Left ventricle myocardium superior (tissue), 1 donor: Measurements from ENCODE around the gene KLHDC8B. TPM values are rescaled to one million over a fixed set of nuclear protein-coding genes. Genes with fewer than 3 reads are reported as not detected.

Experiments used
- ATAC-seq: fragments of 200-7000 bp; cut with Tn5 transposase; one replicate; pipeline ENCODE4 v1.9.1; 2020; ENCODE audit warnings: mild to moderate bottlenecking, moderate library complexity
- DNase-seq: peaks from one replicate; pipeline ENCODE4 v3.0.0-alpha.2; 2020
- intact Hi-C: fragments of 100-400 bp; cut with micrococcal nuclease; formaldehyde crosslinking; loops from one replicate; pipeline ENCODE4 v1.11.0; 2022
- total RNA-seq: library from RNA; stranded (reverse); fragmentation: NEBNext Ultra II Directional; extraction: Animal tissue kit (Norgen Biotek cat#: 25700); gene quantifications from one replicate; pipeline ENCODE4 v1.2.1, GENCODE V29; 2021
- donor health status: DM: no; HTN: yes; CAD: no; lungs with severe emphysema.

The KLHDC8B gene
- total RNA-seq, 1 donor from 2014 or later: 95.1 TPM

DNA sequence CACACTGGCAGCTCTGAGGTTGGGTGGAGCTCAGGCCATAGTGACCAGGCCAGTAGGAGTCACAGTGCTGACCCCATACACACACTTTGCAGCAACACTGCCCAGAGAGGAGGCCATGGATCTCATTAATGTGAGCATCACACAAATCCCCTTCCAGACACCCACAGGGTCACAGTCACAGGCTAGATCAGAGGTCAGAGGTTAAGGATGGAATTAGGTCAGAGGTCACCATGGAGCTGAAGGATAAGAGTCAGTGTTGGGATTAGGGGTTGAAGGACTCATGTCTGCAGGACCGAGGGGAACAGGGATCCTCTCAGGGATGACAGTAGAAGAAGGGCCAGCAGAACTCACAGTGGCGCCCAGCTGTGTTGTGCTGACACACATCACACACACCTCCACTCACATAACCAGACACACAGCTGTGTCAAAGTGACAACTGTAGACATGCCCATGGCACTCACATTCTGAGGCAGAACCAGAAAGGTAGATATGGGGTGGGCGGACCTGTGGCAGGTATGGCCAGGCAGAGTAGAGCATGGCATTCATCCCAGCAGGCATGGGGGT, 18.0 kb upstream of the KLHDC8B start:
- ATAC-seq (no peak), DNase-seq (no peak)
- intact Hi-C loops: no loop called here

DNA sequence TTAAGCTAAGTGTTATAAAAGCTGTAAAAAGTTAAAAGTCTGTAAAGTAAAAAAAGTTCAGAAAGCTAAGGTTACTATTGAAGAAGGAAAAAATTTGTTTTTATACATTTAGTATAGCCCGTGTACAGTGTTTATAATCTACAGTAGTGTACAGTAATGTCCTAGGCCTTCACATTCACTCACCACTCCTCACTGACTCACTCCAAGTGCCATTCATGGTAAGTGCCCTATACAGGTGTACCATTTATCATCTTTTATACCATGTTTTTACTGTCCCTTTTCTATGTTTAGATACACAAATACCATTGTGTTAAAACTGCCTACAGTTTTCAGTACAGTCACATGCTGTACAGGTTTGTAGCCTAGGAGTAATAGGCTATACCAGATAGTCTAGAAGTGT, 14.1 kb upstream of the KLHDC8B start:
- intact Hi-C loops: no loop called here
- DNase-seq (no peak), ATAC-seq (no peak)

GRCh38 chr3:49158103-49158709, 13.2 kb upstream of the KLHDC8B start:
- intact Hi-C loops: no loop called here
- ATAC-seq: peak; percentile 28
- no peak for DNase-seq

DNA sequence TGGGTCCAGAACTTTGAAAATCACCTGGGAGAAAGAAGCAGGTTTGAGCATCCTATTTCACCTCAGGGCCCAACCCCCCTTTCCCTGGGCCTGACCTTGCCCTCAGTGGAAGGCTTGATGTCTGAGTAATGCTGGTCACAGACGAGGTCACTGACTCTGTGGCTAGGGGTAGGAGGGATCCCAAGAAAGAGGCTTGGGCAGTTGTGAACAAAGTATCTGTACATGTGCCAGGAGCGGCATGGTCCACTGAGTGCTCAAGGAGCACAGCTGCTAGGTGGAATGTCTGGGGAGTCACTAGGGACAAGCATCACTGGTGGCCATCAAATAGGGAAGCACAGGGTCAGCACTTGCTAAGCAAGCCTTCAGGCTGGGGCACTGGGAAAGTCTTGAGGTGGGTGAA, 12.6 kb upstream of the KLHDC8B start:
- ATAC-seq (no peak), DNase-seq (no peak)
- intact Hi-C loops: no loop called here

DNA sequence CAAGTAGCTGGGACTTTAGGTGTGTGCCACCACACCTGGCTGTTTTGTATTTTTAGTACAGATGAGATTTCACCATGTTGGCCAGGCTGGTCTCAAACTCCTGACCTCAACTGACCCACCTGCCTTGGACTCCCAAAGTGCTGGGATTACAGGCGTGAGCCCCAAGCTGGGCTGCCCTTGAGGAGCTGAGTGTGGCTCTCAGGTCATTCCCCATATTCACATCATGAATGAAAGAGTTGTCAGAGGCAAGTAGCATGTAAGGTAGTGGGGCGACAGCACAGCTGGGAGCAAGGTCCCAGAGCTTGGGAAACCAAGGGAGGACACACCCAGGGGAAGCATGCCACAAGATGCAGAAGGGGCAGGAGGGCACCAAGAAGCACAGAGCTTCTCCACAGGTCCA, 10.2 kb upstream of the KLHDC8B start:
- DNase-seq (no peak), ATAC-seq (no peak)
- intact Hi-C loops: no loop called here

GRCh38 chr3:49161808-49162530, 9.4 kb upstream of the KLHDC8B start:
- ATAC-seq (no peak), DNase-seq (no peak)
- intact Hi-C loops: no loop called here

- intact Hi-C loops: no loop called here
- DNase-seq: no peak
- no peak for ATAC-seq
Measured at GRCh38 chr3:49162751-49163419, 8.5 kb upstream of the KLHDC8B start.

GRCh38 chr3:49163609-49164008, 7.8 kb upstream of the KLHDC8B start:
- ATAC-seq: no peak
- intact Hi-C loops: no loop called here
- DNase-seq: no peak

DNA sequence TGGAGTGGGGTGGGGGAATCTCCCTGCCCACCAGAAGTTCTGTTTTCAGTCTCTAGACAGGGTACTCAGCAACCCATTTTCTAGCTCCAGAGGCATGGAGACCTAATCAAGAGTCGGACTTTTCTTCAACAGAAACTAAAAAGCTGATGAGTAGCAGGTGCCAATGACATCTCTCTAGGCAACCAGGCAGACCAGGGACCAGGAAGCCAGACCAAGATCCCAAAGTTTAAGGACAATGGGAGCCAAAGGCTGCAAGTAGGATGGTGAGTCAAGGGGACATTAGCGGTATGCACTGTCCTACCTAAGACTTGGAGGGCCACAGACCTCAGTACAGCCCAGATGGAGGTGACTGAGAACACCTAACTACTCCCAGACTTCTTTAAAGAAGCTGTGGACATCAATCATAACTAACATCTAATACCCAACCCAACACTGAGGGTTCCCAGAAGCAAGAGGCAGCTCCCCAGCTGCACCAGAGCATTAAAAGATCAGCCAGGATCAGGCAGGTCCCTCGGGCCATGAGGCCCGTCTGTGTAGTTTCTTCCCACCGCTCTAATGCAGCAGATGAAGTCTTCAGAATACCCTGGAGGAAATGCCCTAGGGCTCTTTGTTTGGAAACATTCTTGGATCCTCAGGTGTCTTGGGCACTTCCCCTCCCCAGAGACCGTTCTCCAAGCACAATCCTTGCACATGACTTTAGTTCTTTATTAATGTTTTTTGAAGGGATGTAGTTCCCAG, 6.2 kb upstream of the KLHDC8B start:
- intact Hi-C loops: no loop called here
- no peak for ATAC-seq
- DNase-seq: no peak

DNA sequence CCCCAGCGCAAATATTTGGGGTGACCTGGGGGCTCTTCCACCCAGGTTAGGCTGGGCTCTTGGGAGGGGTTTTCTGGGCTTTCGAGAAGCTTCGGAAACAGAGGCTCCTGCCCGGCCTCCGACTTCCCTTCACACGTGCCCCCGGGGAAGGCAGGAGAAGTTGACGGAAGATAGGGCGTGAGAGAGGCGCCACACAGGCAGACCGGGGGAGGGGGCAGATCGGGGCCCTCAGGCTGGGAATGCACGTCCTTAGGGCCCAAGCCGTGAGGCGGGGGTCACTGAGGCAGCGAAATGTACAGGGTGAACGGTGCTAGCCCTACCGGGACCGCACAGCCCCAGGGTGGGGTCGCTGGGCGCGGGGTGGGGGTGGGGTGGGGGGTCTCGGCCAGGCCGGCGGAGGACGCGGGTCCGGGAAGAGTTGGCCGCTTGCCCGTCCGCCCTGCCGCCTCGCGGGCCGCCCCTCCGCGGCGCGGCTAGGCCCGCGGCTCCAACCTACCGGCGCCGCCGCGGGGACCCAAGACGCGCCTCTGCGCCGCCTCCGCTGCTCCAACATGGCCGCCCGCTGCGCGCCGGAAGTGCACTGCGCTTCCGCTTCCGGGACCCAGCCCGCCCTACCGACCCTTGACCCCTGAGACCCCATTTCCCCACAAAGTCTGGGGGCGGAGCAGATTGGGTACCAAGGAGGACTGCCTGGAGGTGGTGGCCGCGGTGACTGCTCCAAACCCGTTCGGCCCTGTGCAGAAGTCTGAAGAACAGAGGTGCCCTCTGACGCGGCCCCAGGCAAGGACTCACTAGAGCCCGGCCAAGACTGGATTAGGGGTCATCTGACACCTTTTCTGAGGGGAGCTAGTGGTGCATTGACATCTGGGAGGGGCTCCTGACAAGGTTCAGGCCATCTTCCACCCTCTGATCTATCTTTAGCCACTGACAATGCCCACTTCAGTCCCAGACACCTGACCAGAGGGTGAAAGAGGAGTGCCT, 5.3 kb upstream of the KLHDC8B start, which contains the start of gene CCDC71:
Gene CCDC71 (minus strand): TSS at position 561 of the 981 bp plus-strand sequence. CDS start 2,123 bp downstream, outside the sequence.
- DNase-seq (peak; percentile 90), ATAC-seq (peak; percentile 73)
- intact Hi-C loops: no loop called here

- intact Hi-C loops: no loop called here
- ATAC-seq (no peak), DNase-seq (no peak)
Measured at GRCh38 chr3:49166752-49167556, 4.4 kb upstream of the KLHDC8B start.

GRCh38 chr3:49170744-49171118, 667 bp upstream of the KLHDC8B start:
- intact Hi-C loops: loop anchor here (10.0 kb wide), 1 partner anchor 104 kb away; the partner anchor contains the start of gene C3orf62
- DNase-seq: no peak
- no peak for ATAC-seq

GRCh38 chr3:49171775-49172500, 540 bp downstream of the KLHDC8B start:
- ATAC-seq: no peak
- intact Hi-C loops: loop anchor here (10.0 kb wide), 1 partner anchor 103 kb away; the partner anchor contains the start of gene C3orf62
- no peak for DNase-seq

GRCh38 chr3:49172551-49173041, 1.2 kb downstream of the KLHDC8B start:
- peak; percentile 42 for DNase-seq
- ATAC-seq: no peak
- intact Hi-C loops: loop anchor here (10.0 kb wide), 1 partner anchor 102 kb away; the partner anchor contains the start of gene C3orf62

GRCh38 chr3:49173116-49173791, 1.9 kb downstream of the KLHDC8B start:
- DNase-seq (peak; percentile 65), ATAC-seq (peak; percentile 62)
- intact Hi-C loops: loop anchor here (10.0 kb wide), 1 partner anchor 102 kb away; the partner anchor contains the start of gene C3orf62

DNA sequence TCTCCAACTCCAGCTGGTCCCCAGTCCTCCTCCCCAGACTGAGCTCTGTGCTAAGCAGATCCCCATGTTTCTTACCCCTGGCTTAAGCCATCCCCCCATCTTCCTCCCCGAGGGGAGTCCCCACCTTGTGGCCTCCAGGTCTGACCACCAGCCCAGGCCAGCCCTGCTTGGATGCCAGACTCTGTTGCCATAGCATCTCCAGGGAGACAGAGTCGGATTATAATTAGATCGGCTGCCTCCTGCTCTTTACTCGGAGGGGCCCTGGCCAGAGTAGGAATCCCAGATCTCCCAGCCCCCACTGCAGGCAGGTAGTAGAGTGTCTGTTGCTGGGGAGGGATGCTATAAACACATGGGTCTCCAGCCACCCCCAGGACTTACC, 2.4 kb downstream of the KLHDC8B start:
- ATAC-seq (peak; percentile 42), DNase-seq (peak; percentile 64)
- intact Hi-C loops: loop anchor here (10.0 kb wide), 1 partner anchor 101 kb away; the partner anchor contains the start of gene C3orf62
